Uterus (tissue), 4 donors: ENCODE results near the gene DHX29. TPM values are rescaled to one million over a fixed set of nuclear protein-coding genes. Genes with fewer than 3 reads are reported as not detected.
A peak's percentile ranks its signal among the peaks of the same experiment; 100 is the strongest.

Experiments used
- DNase-seq, 2 donors: peaks; one replicate each; pipeline ENCODE4 v3.0.0-alpha.2; 2019 to 2020
- H3K27ac ChIP-seq, 2 donors: fragments of 200-600 bp; sonication (generic); 1 replicate in 1 of 2; 2 replicates in 1 of 2; pipeline ENCODE4 v1.5.1; 2016 to 2018
- H3K27me3 ChIP-seq, 2 donors: fragments of 200-600 bp; sonication (generic); one replicate each; pipeline ENCODE4 v1.5.1; 2018 to 2019; ENCODE audit warnings: control low read depth in 1 of 2
- H3K36me3 ChIP-seq, 2 donors: fragments of 200-600 bp; sonication (generic); one replicate each; pipeline ENCODE4 v1.5.1; 2019; ENCODE audit warnings: control low read depth in 1 of 2
- H3K4me1 ChIP-seq, 2 donors: fragments of 200-600 bp; sonication (generic); one replicate each; pipeline ENCODE4 v1.5.1; 2018 to 2019; ENCODE audit warnings: control low read depth in 1 of 2
- H3K4me3 ChIP-seq, 2 donors: fragments of 200-600 bp; sonication (generic); 1 replicate in 1 of 2; 2 replicates in 1 of 2; pipeline ENCODE4 v1.5.1; 2018 to 2019; ENCODE audit warnings: mild to moderate bottlenecking in 1 of 2
- H3K9me3 ChIP-seq, 2 donors: fragments of 200-600 bp; sonication (generic); one replicate each; pipeline ENCODE4 v1.5.1; 2019; ENCODE audit warnings: control low read depth in 1 of 2
- CTCF ChIP-seq, 4 experiments: fragments of 200-600 bp in 2 of 4; fragments of 450-650 bp in 2 of 4; sonication (generic) in 2 of 4; IDR thresholded peaks; one replicate each; pipeline ENCODE4 v1.5.1; 2016 to 2019; ENCODE audit warnings: antibody characterized with exemption in 4 of 4, mild to moderate bottlenecking in 2 of 4, moderate library complexity in 1 of 4
- POLR2A ChIP-seq, 2 donors: fragments of 450-650 bp; IDR thresholded peaks; one replicate each; pipeline ENCODE4 v1.6.1; 2016; ENCODE audit warnings: antibody characterized with exemption in 2 of 2, mild to moderate bottlenecking in 1 of 2, moderate library complexity in 1 of 2
- intact Hi-C: fragments of 100-400 bp; cut with DNase I; formaldehyde crosslinking; loops from one replicate; pipeline ENCODE4 v1.15.1; 2023; ENCODE audit warnings: low total_unique reads
- total RNA-seq, 4 donors: library from RNA; depleted of rRNA in 3 of 4; stranded (reverse); fragments of >200 nt in 3 of 4; gene quantifications; one replicate each; pipeline versions ENCODE4 v1.1.0 to v1.2.4, GENCODE V29; 2014 to 2023
- donor health status: DM: yes; HTN: yes; CAD: no.

The DHX29 gene
- total RNA-seq, 4 donors from 2014 or later, result 22.0 to 44.4 (median 27.0) TPM

DNA sequence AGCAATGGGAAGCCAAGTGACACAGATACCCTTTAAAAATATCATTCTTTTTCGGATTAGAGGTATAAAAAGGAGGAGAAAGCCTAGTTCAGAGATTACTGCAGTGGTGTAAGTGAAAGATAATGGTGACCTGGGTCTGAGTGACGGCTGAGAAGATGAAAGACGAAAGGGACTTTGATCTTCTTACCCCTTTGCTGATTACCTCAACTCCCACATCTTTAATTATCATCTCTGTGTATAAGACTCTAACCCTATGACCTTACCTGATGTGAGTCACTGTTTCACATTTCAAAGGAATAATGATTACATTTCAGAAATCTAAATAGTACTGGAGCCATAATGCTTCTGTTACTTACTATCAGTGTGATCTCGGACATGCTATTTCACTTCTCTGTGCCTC, 52.7 kb downstream of the DHX29 start:
- Histone ChIP-seq H3K4me3 (no peak overlapping the region), H3K27me3 (no peaks in the 10 kb centered on the region), H3K9me3 (no peaks in the 10 kb centered on the region), H3K27ac (no peak overlapping the region), H3K4me1 (no peaks in the 10 kb centered on the region), H3K36me3 (no peaks in the 10 kb centered on the region)
- TF ChIP-seq CTCF (IDR thresholded peaks at IDR 0.05) (no peak), POLR2A (IDR thresholded peaks at IDR 0.05) (no peak)
- intact Hi-C loops, result no loop called here
- no peak for DNase-seq

- TF ChIP-seq POLR2A (IDR thresholded peaks at IDR 0.05) (no peak), CTCF (IDR thresholded peaks at IDR 0.05) (no peak)
These were observed 57.4 kb downstream of the DHX29 start for GRCh38 chr5:55250064-55250463.

GRCh38 chr5:55241746-55242145, 65.7 kb downstream of the DHX29 start:
- no peaks in the 10 kb centered on the region for H3K27me3 ChIP-seq
- DNase-seq, result no peak
- intact Hi-C loops, result no loop called here
- H3K36me3 ChIP-seq, result no peaks in the 10 kb centered on the region
- no peak overlapping the region for H3K27ac ChIP-seq
- H3K9me3 ChIP-seq, result no peaks in the 10 kb centered on the region
- H3K4me1 ChIP-seq, result no peaks in the 10 kb centered on the region
- TF ChIP-seq POLR2A (IDR thresholded peaks at IDR 0.05), result no peak
- no peak for TF ChIP-seq CTCF (IDR thresholded peaks at IDR 0.05)
- H3K4me3 ChIP-seq, result no peak overlapping the region

More at GRCh38 chr5:55250064-55250463, 57.4 kb downstream of the DHX29 start:
- intact Hi-C loops, result no loop called here
- H3K4me1 ChIP-seq, result no peaks in the 10 kb centered on the region
- no peaks in the 10 kb centered on the region for H3K36me3 ChIP-seq
- no peak overlapping the region for H3K4me3 ChIP-seq
- H3K9me3 ChIP-seq, result no peaks in the 10 kb centered on the region
- no peaks in the 10 kb centered on the region for H3K27me3 ChIP-seq
- H3K27ac ChIP-seq, result no peak overlapping the region
- no peak for DNase-seq

GRCh38 chr5:55236800-55237199, 70.7 kb downstream of the DHX29 start:
- Histone ChIP-seq H3K27me3 (peaks cover 0 to 18% of the 10 kb centered on the region in 2 donors), H3K36me3 (no peaks in the 10 kb centered on the region), H3K4me1 (peaks cover 0 to 23% of the 10 kb centered on the region in 2 donors), H3K4me3 (no peak overlapping the region), H3K27ac (no peak overlapping the region), H3K9me3 (no peaks in the 10 kb centered on the region)
- no peak for DNase-seq
- no peak for TF ChIP-seq POLR2A (IDR thresholded peaks at IDR 0.05)
- no peak for TF ChIP-seq CTCF (IDR thresholded peaks at IDR 0.05)
- intact Hi-C loops, result no loop called here

- intact Hi-C loops, result no loop called here
- no peaks in the 10 kb centered on the region for H3K9me3 ChIP-seq
- H3K4me1 ChIP-seq, result peaks cover 0 to 30% of the 10 kb centered on the region in 2 donors
- TF ChIP-seq POLR2A (IDR thresholded peaks at IDR 0.05), result no peak
- no peak for TF ChIP-seq CTCF (IDR thresholded peaks at IDR 0.05)
- H3K27me3 ChIP-seq, result peaks cover 3 to 43% of the 10 kb centered on the region in 2 donors
- no peak for DNase-seq
- peak overlapping the region; percentile 12 to 55 for H3K4me3 ChIP-seq
- H3K36me3 ChIP-seq, result no peaks in the 10 kb centered on the region
- no peak overlapping the region for H3K27ac ChIP-seq
These were observed 73.3 kb downstream of the DHX29 start for GRCh38 chr5:55234121-55234700.
